Sciatic nerve (tissue), 2 donors: ENCODE results near the gene ENTREP1. TPM values are rescaled to one million over a fixed set of nuclear protein-coding genes. Genes with fewer than 3 reads are reported as not detected.
A peak's percentile ranks its signal among the peaks of the same experiment; 100 is the strongest.
"Not testable (repeated sequence)": the region's sequence is repeated elsewhere in the genome, so short reads cannot be mapped to it uniquely, and the experiment has no call there.

Experiments
- ATAC-seq: fragments of 200-7000 bp; cut with Tn5 transposase; one replicate; pipeline ENCODE4 v1.9.1; 2020; ENCODE audit warnings: mild to moderate bottlenecking, moderate library complexity
- DNase-seq: peaks from one replicate; pipeline ENCODE4 v3.0.0-alpha.2; 2020; ENCODE audit warnings: low spot score
- intact Hi-C: fragments of 100-400 bp; cut with DNase I; formaldehyde crosslinking; loops from one replicate; pipeline ENCODE4 v1.14.2; 2022
- total RNA-seq: library from RNA; stranded (reverse); fragmentation: NEBNext Ultra II Directional; extraction: Animal tissue kit (Norgen Biotek cat#: 25700); gene quantifications from one replicate; pipeline ENCODE4 v1.2.1, GENCODE V29; 2021
- donor health status: DM: no; HTN: no; CAD: no.
- donor health status: DM: no; HTN: no; CAD: no.

ENTREP1 gene
- total RNA-seq: 2.9 TPM

GRCh38 chr9:69324549-69325401, at the start of gene ENTREP1:
ENTREP1 (plus strand) TSS chr9:69325215; CDS start chr9:69325310, 95 bp downstream.
- intact Hi-C loops: loop anchor here (10.0 kb wide), 1 partner anchor 80 kb away; no protein-coding TSS in a partner anchor
- DNase-seq (peak; percentile 59), ATAC-seq (peak; percentile 78)

- intact Hi-C loops: no loop called here
- DNase-seq (no peak), ATAC-seq (no peak)
Measured at GRCh38 chr9:69276775-69277174, 48.2 kb upstream of the ENTREP1 start.

DNA sequence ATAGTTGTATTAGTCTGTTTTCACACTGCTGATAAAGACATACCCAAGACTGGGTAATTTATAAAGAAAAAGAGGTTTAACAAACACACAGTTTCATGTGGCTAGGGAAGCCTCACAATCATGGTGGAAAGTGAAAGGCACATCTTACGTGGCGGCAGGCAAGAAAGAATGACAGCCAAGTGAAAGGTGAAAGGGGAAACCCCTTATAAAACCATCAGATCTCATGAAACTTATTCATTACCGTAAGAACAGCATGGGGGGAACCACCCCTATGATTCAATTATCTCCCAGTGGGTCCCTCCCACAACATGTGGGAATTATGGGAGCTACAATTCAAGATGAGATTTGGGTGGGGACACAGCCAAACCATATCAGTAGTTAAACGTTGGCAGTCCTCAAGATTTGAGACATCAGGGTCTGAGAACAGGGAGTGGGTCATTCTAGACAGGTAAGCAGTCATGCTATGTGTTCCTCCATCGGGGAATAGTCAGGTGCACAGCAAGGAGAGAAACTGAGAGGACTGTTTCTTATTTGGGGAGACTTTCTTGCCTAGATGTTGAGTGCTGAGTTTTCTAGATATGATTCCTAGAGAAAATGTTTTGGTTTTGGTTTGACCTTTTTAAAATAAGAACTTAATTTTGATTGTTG, 45.8 kb upstream of the ENTREP1 start:
- DNase-seq: no peak
- ATAC-seq: no peak
- intact Hi-C loops: no loop called here

- ATAC-seq (no peak), DNase-seq (no peak)
- intact Hi-C loops: no loop called here
Measured at GRCh38 chr9:69279733-69280132, 45.3 kb upstream of the ENTREP1 start.

DNA sequence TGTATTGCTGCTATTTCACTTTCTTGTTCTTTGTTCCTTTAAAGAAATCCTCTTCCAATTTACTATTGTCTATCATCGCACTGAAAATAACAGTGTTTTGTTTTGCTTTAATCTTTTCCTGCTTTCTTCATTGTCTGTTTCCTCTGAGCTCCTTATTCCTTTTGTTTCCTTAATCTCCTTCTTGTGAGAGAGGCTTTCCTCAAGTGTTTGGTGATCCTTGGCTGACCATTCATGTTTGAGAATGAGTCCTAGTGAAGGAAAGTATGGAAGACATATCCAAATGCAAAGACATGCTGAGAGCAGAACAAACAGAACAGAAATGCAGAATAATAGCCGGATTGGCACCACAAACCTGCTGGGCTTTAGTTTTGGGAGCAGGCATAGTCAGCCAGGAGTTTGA, 42.0 kb upstream of the ENTREP1 start:
- DNase-seq (no peak), ATAC-seq (no peak)
- intact Hi-C loops: no loop called here

DNA sequence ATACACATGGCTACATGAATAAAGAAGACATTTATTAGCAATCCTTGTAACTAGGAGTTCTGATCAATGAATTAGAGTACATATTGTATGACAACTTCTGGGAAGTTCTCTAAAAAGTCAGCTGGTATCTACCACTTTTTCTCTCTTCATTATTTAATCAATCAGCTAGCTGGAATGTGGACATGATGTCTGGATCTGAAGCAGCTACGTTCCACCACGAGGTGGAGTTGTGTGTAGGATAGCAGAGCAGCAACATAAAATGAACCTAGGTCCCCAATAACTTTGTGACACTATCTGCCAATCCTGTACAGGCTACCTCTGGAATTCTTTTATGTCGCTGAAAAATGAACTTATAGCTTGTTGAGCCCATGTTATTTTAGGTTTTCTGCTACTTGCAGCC, 32.9 kb upstream of the ENTREP1 start:
- ATAC-seq (no peak), DNase-seq (no peak)
- intact Hi-C loops: no loop called here

GRCh38 chr9:69293156-69293555, 31.9 kb upstream of the ENTREP1 start:
- no peak for DNase-seq
- intact Hi-C loops: no loop called here
- no peak for ATAC-seq

GRCh38 chr9:69295872-69296552, 29.0 kb upstream of the ENTREP1 start:
- DNase-seq: no peak
- intact Hi-C loops: no loop called here
- peak; percentile 44 for ATAC-seq

DNA sequence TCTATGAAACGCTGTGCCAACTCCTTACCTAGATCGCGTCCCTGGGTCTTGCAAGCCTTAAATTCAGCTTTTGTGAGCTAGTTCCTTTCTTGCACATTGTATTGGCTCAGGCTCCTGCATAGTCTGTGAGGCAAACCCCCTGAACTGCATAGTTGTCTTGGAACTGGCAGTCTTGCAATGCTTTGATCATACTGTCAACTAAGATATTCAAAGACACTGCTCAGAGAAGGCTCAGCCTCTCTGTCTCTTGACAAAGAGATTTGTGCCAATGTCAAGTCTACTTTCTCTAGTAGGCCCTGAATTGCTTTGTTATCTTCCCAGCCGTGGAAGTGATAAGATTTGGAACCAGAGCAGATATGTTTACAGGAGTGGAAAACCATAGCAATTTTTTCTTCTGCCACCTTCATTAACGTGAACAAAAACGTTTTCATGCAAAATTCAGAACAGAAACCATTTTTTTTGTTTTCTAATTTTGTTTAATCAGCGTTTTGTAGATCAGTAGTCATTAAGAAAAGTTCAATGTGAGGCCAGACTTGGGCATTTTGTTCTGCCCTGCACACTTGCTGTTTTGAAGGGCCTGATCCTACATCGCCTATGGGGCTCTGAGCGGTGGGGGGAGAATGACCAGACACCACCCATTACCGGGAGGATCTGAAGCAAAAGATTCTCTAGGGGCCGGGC, 27.6 kb upstream of the ENTREP1 start:
- no peak for ATAC-seq
- no peak for DNase-seq
- intact Hi-C loops: no loop called here

GRCh38 chr9:69299315-69299714, 25.7 kb upstream of the ENTREP1 start:
- no peak for ATAC-seq
- intact Hi-C loops: no loop called here
- DNase-seq: no peak

- intact Hi-C loops: no loop called here
- ATAC-seq (no peak), DNase-seq (no peak)
Measured at GRCh38 chr9:69299826-69300225, 25.2 kb upstream of the ENTREP1 start.

DNA sequence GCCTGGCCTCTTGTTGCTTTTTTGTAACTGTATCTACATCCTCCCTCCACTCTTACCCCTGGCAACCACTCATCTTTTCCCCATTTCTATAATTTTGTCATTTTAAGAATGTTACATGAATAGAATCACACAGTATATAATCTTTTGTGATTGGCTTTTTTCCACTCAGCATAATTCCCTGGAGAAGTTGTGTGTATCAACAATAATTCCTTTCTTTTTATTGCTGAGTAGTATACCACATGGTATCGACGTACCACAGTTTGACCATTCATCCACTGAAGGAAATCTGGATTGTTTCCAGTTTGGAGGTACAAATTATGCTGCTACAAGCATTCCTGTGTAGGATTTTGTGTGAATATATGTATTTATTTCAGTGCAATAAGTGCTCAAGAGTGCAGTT, 21.7 kb upstream of the ENTREP1 start:
- ATAC-seq (no peak), DNase-seq (no peak)
- intact Hi-C loops: no loop called here

GRCh38 chr9:69306895-69307445, 18.0 kb upstream of the ENTREP1 start:
- ATAC-seq, intact Hi-C loops, DNase-seq: not testable (repeated sequence)

DNA sequence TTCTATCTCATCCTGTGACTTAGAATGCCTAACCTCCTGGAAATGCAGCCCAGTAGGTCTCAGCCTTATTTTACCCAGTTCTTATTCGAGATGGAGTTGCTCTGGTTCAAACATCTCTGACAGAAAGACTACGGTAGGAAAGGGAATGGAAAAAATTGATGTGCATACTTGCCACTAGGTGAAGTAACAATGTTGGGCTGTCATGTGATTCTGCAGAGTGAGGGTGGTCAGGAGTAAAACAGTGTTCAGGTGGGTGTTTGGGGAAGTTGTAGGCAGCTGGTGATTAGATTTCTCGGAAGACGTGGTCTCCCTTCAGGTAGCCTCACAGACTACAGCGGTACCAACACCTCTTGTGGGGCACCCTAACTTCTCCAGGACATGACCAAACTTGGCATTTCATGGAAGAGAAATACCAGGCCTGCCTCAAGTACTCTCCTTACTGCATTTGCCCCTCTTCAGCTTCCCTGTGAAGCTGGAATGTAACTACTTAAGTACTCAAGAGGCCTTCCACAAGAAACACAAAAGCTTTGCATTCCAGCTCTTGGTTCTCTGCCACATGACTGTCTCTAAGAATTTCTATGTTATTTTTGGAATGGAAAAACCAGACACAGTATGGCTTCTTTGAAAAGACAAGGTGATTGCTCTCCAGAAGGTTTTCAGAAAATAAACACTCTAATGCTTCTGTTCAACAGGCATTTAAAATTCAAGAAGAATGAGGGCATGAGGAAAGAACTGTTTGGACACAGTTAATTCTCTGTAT, 17.4 kb upstream of the ENTREP1 start:
- no peak for ATAC-seq
- intact Hi-C loops: no loop called here
- no peak for DNase-seq

- no peak for ATAC-seq
- no peak for DNase-seq
- intact Hi-C loops: no loop called here
Measured at GRCh38 chr9:69308206-69308931, 16.6 kb upstream of the ENTREP1 start.

DNA sequence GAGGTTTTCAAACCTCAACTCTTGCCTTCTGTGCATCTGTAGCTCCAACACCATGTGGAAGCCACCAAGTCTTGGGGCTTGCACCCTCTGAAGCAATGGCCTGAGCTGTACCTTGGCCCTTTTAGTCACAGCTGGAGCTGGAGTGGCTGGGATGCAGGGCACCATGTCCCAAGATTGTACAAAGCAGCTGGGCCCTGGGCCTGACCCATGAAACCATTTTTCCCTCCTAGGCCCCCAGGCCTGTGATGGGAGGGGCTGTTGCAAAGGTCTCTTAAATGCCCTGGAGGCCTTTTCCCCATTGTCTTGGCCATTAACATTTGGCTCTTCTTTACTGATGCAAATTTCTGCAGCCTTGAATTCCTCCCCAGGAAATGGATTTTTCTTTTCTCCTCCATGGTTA, 11.8 kb upstream of the ENTREP1 start:
- ATAC-seq: no peak
- intact Hi-C loops: no loop called here
- DNase-seq: no peak

- DNase-seq: no peak
- intact Hi-C loops: no loop called here
- ATAC-seq: no peak
Measured at GRCh38 chr9:69314547-69314946, 10.5 kb upstream of the ENTREP1 start.

- DNase-seq (no peak), ATAC-seq (no peak)
- intact Hi-C loops: no loop called here
Measured at GRCh38 chr9:69317081-69317480, 7.9 kb upstream of the ENTREP1 start.
